Adipose tissue (tissue), 3 donors: ENCODE measurements around the gene ACE. TPM values are rescaled to one million over a fixed set of nuclear protein-coding genes. Genes with fewer than 3 reads are reported as not detected.

Experiments used
- H3K27ac ChIP-seq: one replicate; pipeline ENCODE4 v1.5.1; 2013; ENCODE audit warnings: low read depth, low read length
- WGBS, 3 donors: extraction: QIAGEN DNeasy Blood & Tissue Kit; methylation state at CpG; one replicate each; pipeline ENCODE4 v1.1.7; 2013; 5-methylcytosine and 5-hydroxymethylcytosine counted together
- polyA plus RNA-seq, 3 donors: library from polyadenylated mRNA; stranded (reverse); fragments of 200-250 nt; gene quantifications; one replicate each; pipeline ENCODE4 v1.2.3, GENCODE V29; 2013
- donor health status: healthy with polysubstance abuse.
- donor health status: Bipolar disorder and iron deficiency.
- donor health status: healthy.

Gene ACE
- polyA plus RNA-seq, 3 donors = 2.2 to 7.6 (median 5.7) TPM

GRCh38 chr17:63483655-63484575, 7.1 kb downstream of the ACE start:
- H3K27ac ChIP-seq = no peak overlapping the region
- 91 to 94% (median 94%) methylated on average over 16 of the region's 16 CpGs for WGBS, 3 donors

GRCh38 chr17:63486317-63487013, 9.6 kb downstream of the ACE start:
- 78 to 85% (median 81%) methylated on average over 12 of the region's 12 CpGs for WGBS, 3 donors
- H3K27ac ChIP-seq = no peak overlapping the region

GRCh38 chr17:63487014-63487339, 10.1 kb downstream of the ACE start:
- H3K27ac ChIP-seq = no peak overlapping the region
- WGBS, 3 donors = 80 to 87% (median 84%) methylated on average over 10 to 11 of the region's 11 CpGs

GRCh38 chr17:63488851-63489250, 12.0 kb downstream of the ACE start:
- WGBS, 3 donors = 92 to 95% (median 93%) methylated on average over 10 of the region's 10 CpGs
- no peak overlapping the region for H3K27ac ChIP-seq

GRCh38 chr17:63489291-63489690, 12.4 kb downstream of the ACE start:
- 81 to 83% (median 81%) methylated on average over 6 of the region's 6 CpGs for WGBS, 3 donors
- H3K27ac ChIP-seq = no peak overlapping the region

- 58 to 80% (median 77%) methylated on average over 10 of the region's 10 CpGs for WGBS, 3 donors
- H3K27ac ChIP-seq = no peak overlapping the region
Observed at GRCh38 chr17:63490329-63490728, 13.5 kb downstream of the ACE start.

GRCh38 chr17:63490858-63491400, 14.1 kb downstream of the ACE start:
- no peak overlapping the region for H3K27ac ChIP-seq
- WGBS, 3 donors = 84 to 93% (median 91%) methylated on average over 22 of the region's 22 CpGs

- WGBS, 3 donors = 81 to 91% (median 86%) methylated on average over 8 of the region's 8 CpGs
- no peak overlapping the region for H3K27ac ChIP-seq
Observed at GRCh38 chr17:63491413-63491812, 14.6 kb downstream of the ACE start.

GRCh38 chr17:63491977-63492618, 15.2 kb downstream of the ACE start:
- H3K27ac ChIP-seq = no peak overlapping the region
- WGBS, 3 donors = 82 to 85% (median 83%) methylated on average over 10 of the region's 10 CpGs

GRCh38 chr17:63492940-63493339, 16.1 kb downstream of the ACE start:
- H3K27ac ChIP-seq = no peak overlapping the region
- 92 to 95% (median 95%) methylated on average over 6 of the region's 6 CpGs for WGBS, 3 donors

- 89 to 92% (median 92%) methylated on average over 9 of the region's 9 CpGs for WGBS, 3 donors
- H3K27ac ChIP-seq = no peak overlapping the region
Observed at GRCh38 chr17:63493411-63493810, 16.6 kb downstream of the ACE start.

GRCh38 chr17:63494300-63494928, 17.6 kb downstream of the ACE start:
- 82 to 92% (median 92%) methylated on average over 12 of the region's 12 CpGs for WGBS, 3 donors
- no peak overlapping the region for H3K27ac ChIP-seq

- no peak overlapping the region for H3K27ac ChIP-seq
- 62 to 75% (median 71%) methylated on average over 6 of the region's 6 CpGs for WGBS, 3 donors
Observed at GRCh38 chr17:63495491-63495890, 18.6 kb downstream of the ACE start.

GRCh38 chr17:63496177-63496576, 19.3 kb downstream of the ACE start:
- WGBS, 3 donors = 90 to 94% (median 92%) methylated on average over 12 of the region's 12 CpGs
- H3K27ac ChIP-seq = no peak overlapping the region

- no peak overlapping the region for H3K27ac ChIP-seq
- 91 to 94% (median 92%) methylated on average over 35 to 36 of the region's 36 CpGs for WGBS, 3 donors
Observed at GRCh38 chr17:63496663-63497400, 20.0 kb downstream of the ACE start.

- 57 to 71% (median 70%) methylated on average over 16 of the region's 16 CpGs for WGBS, 3 donors
Observed at GRCh38 chr17:63497708-63498483, 21.0 kb downstream of the ACE start.

GRCh38 chr17:63498626-63499195, 21.9 kb downstream of the ACE start:
- H3K27ac ChIP-seq = no peak overlapping the region

More at GRCh38 chr17:63497708-63498483, 21.0 kb downstream of the ACE start:
- no peak overlapping the region for H3K27ac ChIP-seq

More at GRCh38 chr17:63498626-63499195, 21.9 kb downstream of the ACE start:
- WGBS, 3 donors = 79 to 84% (median 79%) methylated on average over 9 of the region's 9 CpGs
